Heart left ventricle (tissue), 13 donors: Measurements from ENCODE around the gene FOXL1.

Experiments used
- CTCF ChIP-seq, 12 donors: fragments of 200-600 bp; sonication (generic) in 4 of 12; IDR thresholded peaks; one replicate each; pipeline versions ENCODE4 v1.5.0 to v1.8.0; 2018 to 2022; ENCODE audit warnings: antibody characterized with exemption in 12 of 12, mild to moderate bottlenecking in 5 of 12
- POLR2A ChIP-seq, 2 donors: fragments of 450-650 bp; IDR thresholded peaks; one replicate each; pipeline ENCODE4 v1.6.1; 2017; ENCODE audit warnings: antibody characterized with exemption in 2 of 2, mild to moderate bottlenecking in 2 of 2, moderate library complexity in 2 of 2
- donor health status: ischemic (EF 13 %, LVEDD 7.1; RV severe dilation, severe dysfunction).
- donor health status: DM: no; HTN: yes; CAD: no.
- donor health status: DM: no; HTN: no; CAD: no.
- donor health status: ischemic (EF 25% LVEDD 6.9; RV normal size, moderate dysfunction).
- donor health status: ischemic (EF 25% LVEDD 5.7; RV mildly dilated, moderate dysfunction).
- donor health status: ischemic (EF 35%, LVEDD 5.7; RV mildly dilated, moderate dysfunction).
- donor health status: nonischemic (EF 11% LVEDD 7.7; RV severe dilation, severe dysfunction).
- donor health status: DM: yes; HTN: yes; CAD: no.
- donor health status: PGD.
- donor health status: ischemic (EF 29% LVEDD 5.4; RV normal size, mild dysfunction).
- donor health status: nonischemic (EF 23%, LVEDD 6.1; RV moderate dilation, normal function).

GRCh38 chr16:86578061-86578599 lies at the start of gene FOXL1:
- no peak for TF ChIP-seq CTCF (IDR thresholded peaks at IDR 0.05)
- no peak for TF ChIP-seq POLR2A (IDR thresholded peaks at IDR 0.05)
